ENCODE results near the gene HNRNPUL2. TPM values are rescaled to one million over a fixed set of nuclear protein-coding genes. Genes with fewer than 3 reads are reported as not detected.

Gene HNRNPUL2
- total and polyA plus RNA-seq, 10 of the 15 experiments (the other 5 are each of a cell fraction or from before 2014, with no cell fraction given) = 1.6 to 72.2 (median 14.9) TPM

DNA sequence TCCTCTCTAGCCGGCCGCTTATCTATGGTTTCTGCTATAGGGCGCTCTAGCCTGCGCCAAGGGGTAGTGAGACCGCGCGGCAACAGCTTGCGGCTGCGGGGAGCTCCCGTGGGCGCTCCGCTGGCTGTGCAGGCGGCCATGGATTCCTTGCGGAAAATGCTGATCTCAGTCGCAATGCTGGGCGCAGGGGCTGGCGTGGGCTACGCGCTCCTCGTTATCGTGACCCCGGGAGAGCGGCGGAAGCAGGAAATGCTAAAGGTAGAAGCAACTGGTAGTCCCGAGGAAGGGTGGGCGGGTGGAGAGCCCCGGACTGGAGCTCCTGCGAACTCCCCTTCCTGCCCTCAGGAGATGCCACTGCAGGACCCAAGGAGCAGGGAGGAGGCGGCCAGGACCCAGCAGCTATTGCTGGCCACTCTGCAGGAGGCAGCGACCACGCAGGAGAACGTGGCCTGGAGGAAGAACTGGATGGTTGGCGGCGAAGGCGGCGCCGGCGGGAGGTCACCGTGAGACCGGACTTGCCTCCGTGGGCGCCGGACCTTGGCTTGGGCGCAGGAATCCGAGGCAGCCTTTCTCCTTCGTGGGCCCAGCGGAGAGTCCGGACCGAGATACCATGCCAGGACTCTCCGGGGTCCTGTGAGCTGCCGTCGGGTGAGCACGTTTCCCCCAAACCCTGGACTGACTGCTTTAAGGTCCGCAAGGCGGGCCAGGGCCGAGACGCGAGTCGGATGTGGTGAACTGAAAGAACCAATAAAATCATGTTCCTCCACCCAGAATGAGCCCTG lies 55.5 kb downstream of the HNRNPUL2 start, which contains the start of the genes LBHD1 and UQCC3 (continued):
- TF ChIP-seq FOXK2 (IDR thresholded peaks at IDR 0.05) = no peak
- peak; percentile 58 for TF ChIP-seq RELA (IDR thresholded peaks at IDR 0.05; ENCODE audit: borderline replicate concordance, partially characterized antibody)
- no peak for TF ChIP-seq SMARCA5 (IDR thresholded peaks at IDR 0.05)
- TF ChIP-seq YY1 (IDR thresholded peaks at IDR 0.05; ENCODE audit: low read depth, low read length) = peak; percentile 89
- peak; percentile 66 for TF ChIP-seq RUNX3 (IDR thresholded peaks at IDR 0.05; ENCODE audit: low read length)
- peak; percentile 10; the same call in 1 of the 2 replicates for TF ChIP-seq CREB1 (IDR thresholded peaks at IDR 0.05; ENCODE audit: low read depth)
- TF ChIP-seq RBBP5 (conservative IDR thresholded peaks at IDR 0.05) = no peak
- TF ChIP-seq POU2F2 (IDR thresholded peaks at IDR 0.05; ENCODE audit: borderline replicate concordance, low read depth, low read length) = peak; percentile 72; the same call in 2 of the 3 replicates
- TF ChIP-seq, protein P1, sequence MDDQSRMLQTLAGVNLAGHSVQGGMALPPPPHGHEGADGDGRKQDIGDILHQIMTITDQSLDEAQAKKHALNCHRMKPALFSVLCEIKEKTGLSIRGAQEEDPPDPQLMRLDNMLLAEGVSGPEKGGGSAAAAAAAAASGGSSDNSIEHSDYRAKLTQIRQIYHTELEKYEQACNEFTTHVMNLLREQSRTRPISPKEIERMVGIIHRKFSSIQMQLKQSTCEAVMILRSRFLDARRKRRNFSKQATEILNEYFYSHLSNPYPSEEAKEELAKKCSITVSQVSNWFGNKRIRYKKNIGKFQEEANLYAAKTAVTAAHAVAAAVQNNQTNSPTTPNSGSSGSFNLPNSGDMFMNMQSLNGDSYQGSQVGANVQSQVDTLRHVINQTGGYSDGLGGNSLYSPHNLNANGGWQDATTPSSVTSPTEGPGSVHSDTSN (IDR thresholded peaks at IDR 0.05; ENCODE audit: insufficient replicate concordance, low read depth, low read length) = no peak
- TF ChIP-seq IKZF1 (conservative IDR thresholded peaks at IDR 0.05) = peak; percentile 95
- TF ChIP-seq, protein P2, sequence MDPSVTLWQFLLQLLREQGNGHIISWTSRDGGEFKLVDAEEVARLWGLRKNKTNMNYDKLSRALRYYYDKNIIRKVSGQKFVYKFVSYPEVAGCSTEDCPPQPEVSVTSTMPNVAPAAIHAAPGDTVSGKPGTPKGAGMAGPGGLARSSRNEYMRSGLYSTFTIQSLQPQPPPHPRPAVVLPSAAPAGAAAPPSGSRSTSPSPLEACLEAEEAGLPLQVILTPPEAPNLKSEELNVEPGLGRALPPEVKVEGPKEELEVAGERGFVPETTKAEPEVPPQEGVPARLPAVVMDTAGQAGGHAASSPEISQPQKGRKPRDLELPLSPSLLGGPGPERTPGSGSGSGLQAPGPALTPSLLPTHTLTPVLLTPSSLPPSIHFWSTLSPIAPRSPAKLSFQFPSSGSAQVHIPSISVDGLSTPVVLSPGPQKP (IDR thresholded peaks at IDR 0.05; ENCODE audit: low read depth, low read length) = no peak
- TF ChIP-seq, protein P3, sequence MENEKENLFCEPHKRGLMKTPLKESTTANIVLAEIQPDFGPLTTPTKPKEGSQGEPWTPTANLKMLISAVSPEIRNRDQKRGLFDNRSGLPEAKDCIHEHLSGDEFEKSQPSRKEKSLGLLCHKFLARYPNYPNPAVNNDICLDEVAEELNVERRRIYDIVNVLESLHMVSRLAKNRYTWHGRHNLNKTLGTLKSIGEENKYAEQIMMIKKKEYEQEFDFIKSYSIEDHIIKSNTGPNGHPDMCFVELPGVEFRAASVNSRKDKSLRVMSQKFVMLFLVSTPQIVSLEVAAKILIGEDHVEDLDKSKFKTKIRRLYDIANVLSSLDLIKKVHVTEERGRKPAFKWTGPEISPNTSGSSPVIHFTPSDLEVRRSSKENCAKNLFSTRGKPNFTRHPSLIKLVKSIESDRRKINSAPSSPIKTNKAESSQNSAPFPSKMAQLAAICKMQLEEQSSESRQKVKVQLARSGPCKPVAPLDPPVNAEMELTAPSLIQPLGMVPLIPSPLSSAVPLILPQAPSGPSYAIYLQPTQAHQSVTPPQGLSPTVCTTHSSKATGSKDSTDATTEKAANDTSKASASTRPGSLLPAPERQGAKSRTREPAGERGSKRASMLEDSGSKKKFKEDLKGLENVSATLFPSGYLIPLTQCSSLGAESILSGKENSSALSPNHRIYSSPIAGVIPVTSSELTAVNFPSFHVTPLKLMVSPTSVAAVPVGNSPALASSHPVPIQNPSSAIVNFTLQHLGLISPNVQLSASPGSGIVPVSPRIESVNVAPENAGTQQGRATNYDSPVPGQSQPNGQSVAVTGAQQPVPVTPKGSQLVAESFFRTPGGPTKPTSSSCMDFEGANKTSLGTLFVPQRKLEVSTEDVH (IDR thresholded peaks at IDR 0.05; ENCODE audit: low read depth, partially characterized antibody) = peak; percentile 53
- TF ChIP-seq, protein P4, sequence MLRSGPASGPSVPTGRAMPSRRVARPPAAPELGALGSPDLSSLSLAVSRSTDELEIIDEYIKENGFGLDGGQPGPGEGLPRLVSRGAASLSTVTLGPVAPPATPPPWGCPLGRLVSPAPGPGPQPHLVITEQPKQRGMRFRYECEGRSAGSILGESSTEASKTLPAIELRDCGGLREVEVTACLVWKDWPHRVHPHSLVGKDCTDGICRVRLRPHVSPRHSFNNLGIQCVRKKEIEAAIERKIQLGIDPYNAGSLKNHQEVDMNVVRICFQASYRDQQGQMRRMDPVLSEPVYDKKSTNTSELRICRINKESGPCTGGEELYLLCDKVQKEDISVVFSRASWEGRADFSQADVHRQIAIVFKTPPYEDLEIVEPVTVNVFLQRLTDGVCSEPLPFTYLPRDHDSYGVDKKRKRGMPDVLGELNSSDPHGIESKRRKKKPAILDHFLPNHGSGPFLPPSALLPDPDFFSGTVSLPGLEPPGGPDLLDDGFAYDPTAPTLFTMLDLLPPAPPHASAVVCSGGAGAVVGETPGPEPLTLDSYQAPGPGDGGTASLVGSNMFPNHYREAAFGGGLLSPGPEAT (IDR thresholded peaks at IDR 0.05; ENCODE audit: low read depth) = peak; percentile 88; the same call in 1 of the 2 replicates
- peak; percentile 3; the same call in 1 of the 2 replicates for TF ChIP-seq ZNF207 (IDR thresholded peaks at IDR 0.05; ENCODE audit: borderline replicate concordance)
- TF ChIP-seq MYC (IDR thresholded peaks at IDR 0.05; ENCODE audit: insufficient read depth, insufficient read length, insufficient replicate concordance, low read length, severe bottlenecking) = peak; percentile 56
- no peak for TF ChIP-seq HDAC6 (IDR thresholded peaks at IDR 0.05; ENCODE audit: unreplicated experiment)
- no peak for TF ChIP-seq ZNF384 (IDR thresholded peaks at IDR 0.05; ENCODE audit: borderline replicate concordance, low read depth, low read length)
- no peak for TF ChIP-seq ATF7 (IDR thresholded peaks at IDR 0.05; ENCODE audit: low read depth)
- no peak for TF ChIP-seq KAT2A (conservative IDR thresholded peaks at IDR 0.05; ENCODE audit: control insufficient read depth, low read depth, low read length)
- TF ChIP-seq NFIC (IDR thresholded peaks at IDR 0.05; ENCODE audit: low read depth, low read length) = no peak
- no peak for TF ChIP-seq EP300 (IDR thresholded peaks at IDR 0.05; ENCODE audit: borderline replicate concordance in 1 of 2, control insufficient read depth in 1 of 2, low read depth in 2 of 2, low read length in 2 of 2)
- TF ChIP-seq ZNF274 (IDR thresholded peaks at IDR 0.05; ENCODE audit: insufficient read depth, insufficient read length) = no peak
- TF ChIP-seq PAX5 (IDR thresholded peaks at IDR 0.05; ENCODE audit: borderline replicate concordance, low read depth, low read length) = 0 out of 2 replicates have a peak, but pooled peaks have one; percentile 15
- TF ChIP-seq RAD51 (IDR thresholded peaks at IDR 0.05) = no peak

Measured in GM12878 (cell line).